NCI-H446 (cell line): Measurements from ENCODE around the gene DPYSL5.
A peak's percentile ranks its signal among the peaks of the same experiment; 100 is the strongest.

Experiments used
- DNase-seq, 2 experiments: peaks; one replicate each; lab custom pipeline; 2025; lab: John Stamatoyannopoulos, UW

Gene DPYSL5

DNA sequence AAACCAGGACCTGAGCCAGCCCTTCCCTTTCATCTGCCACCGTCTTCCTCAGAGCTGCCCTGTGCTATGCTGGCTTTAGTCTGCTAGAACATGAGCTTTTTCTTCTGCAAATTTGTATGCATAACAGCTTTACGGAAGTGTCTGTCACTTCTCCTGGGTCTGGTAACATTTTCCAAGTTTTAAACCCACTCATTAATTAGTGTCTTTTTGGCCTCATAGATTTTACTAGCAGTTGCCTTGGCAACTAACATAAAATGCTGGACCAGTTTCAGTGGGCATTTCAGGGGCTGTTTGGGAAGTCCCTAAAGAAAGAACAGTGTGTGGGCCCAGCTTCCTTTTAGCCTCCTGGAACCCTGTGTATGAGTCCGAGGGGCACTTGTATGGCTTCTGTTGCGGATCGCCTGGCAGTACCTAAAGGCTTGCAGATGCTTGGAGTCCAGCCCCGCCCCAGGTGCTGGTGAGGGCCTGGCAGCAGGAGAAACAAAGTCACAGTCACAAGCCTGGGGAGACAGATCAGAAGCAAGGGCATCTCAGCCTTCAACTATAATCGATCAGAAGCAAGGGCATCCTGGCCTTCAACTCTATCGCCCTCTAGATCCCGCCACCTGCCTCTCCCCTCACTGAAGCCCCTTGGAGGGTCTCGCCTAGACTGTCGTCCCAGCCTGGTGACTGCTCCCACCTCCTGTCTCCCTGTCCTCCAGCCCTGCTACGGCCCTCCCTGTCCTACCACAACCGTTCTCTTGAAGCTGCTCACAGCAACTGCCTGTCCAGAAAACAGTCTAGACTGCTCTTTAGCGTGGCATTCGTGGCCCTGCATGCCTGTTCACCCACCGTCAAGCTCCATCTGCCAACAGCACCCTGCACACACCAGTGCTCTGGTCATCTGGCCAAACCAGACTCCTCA, 85.8 kb downstream of the DPYSL5 start:
- no peak for DNase-seq

DNA sequence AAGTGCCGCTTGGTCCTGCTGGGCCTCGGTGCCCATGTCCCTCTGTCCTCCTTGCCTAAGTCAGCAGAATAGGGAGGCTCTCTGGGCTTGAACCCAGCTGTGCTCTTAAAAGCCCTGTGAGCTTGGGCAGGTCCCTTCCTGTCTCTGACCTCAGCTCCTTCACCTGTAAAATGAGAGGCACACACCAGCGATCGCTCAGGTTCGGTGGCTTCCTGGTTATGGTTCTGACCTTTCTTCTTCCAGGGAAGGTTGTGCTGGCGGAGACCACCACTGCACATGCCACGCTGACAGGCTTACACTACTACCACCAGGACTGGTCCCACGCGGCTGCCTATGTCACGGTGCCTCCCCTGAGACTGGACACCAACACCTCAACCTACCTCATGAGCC, 86.4 kb downstream of the DPYSL5 start:
- no peak for DNase-seq

DNA sequence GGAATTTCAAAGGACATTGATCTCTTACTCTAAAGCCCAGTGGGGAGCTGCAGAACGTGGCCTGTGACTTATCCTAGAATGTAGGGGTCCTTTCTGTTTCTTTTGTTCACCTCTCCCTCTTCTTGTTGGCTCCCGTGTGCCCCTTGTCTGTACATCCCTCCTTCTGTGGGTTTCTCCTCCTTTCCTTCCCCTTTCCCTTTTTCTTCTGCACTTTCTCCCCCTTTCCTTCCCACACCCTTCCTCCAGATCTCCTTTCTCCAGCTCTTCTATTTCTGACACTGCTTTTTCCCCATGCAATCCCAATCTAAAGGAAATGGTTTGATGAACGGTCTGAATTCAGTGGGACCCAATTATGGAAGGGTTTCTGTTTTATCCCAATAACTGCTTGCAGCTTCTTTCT, 87.1 kb downstream of the DPYSL5 start:
- DNase-seq = no peak

DNA sequence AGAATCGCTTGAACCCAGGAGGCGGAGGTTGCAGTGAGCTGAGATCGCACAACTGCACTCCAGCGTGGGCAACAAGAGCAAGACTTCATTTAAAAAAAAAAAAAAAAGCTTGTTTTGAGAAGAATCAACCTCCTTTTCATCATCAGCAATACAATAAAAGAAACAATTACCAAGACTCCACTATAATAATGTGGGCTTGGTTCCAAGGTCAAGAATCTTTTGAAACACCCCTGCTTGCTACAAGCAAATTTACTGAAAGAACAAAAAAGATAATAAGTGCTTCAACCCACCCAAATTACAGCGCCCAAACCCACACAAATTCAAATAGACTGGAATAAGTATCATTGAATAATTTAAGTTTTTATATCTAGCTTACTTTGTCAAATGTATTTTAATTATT, 88.9 kb downstream of the DPYSL5 start:
- DNase-seq = no peak

DNA sequence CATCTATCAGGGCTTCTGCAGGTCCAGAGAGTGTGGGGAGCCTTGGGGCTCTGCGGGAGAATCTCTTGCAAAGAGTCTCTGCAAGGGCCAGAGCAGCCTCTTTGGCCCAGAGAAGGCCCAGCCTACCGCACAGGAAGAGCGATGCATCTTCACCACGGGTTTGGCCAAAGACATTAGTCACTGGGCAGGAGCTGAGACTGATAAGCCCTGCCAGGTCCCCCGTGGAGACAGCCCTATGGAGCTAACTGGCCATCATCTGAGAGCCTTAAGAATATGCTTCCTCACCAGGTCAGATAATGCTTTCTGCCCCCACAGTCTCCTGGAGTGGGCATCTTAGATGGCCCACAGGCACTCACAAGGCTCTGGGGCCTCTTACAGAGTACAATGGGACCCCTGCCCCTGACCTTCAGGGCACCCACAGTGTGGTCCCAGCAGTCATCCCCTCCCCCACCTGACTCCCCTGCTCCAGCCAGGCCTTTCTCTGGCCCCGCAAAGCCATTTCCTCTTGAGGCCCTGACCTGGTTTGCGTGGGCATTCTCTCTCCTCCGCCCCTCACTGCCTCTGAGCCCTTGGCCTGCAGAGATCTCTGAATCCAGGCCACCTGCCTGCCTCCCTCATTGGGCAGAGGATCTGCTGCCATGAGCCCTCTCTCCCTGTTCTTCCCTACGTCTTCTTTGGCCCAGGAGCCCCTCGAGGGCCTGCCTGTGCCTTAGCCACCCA, 90.6 kb downstream of the DPYSL5 start:
- DNase-seq = no peak

DNA sequence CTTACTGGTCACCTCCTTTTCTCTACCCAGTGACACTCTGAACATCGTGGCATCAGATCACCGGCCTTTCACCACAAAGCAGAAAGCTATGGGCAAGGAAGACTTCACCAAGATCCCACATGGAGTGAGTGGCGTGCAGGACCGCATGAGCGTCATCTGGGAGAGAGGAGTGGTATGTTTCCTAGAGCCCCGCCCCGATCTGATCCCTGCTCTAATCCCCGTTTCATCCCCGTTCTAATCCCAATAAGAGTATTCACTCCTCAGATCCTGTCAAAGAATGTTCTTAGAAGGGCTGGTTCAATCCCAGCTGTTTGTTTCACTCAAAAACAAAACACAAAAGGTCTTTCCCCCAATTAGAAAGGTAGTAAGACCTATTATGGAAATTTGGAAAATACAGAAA, 92.1 kb downstream of the DPYSL5 start:
- DNase-seq = no peak

DNA sequence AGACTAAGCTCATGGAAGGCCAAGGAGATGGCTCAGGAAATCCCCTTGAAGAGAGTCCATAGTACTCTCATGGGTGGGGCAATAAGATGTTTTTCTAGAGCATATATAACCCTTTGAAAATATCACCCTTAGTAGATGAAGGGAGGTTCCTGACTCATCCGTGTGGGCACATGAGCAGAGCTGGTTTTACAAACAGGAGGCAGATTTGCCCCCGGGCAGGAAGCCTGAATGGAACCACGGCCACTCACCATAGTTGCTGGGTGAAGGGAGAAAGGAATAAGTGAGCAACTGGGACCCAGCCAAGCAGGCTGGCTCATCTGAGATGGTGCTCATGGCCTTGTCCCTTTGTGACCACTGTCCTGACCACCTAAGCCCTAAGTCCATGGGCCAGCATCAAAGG, 93.6 kb downstream of the DPYSL5 start:
- DNase-seq = no peak

DNA sequence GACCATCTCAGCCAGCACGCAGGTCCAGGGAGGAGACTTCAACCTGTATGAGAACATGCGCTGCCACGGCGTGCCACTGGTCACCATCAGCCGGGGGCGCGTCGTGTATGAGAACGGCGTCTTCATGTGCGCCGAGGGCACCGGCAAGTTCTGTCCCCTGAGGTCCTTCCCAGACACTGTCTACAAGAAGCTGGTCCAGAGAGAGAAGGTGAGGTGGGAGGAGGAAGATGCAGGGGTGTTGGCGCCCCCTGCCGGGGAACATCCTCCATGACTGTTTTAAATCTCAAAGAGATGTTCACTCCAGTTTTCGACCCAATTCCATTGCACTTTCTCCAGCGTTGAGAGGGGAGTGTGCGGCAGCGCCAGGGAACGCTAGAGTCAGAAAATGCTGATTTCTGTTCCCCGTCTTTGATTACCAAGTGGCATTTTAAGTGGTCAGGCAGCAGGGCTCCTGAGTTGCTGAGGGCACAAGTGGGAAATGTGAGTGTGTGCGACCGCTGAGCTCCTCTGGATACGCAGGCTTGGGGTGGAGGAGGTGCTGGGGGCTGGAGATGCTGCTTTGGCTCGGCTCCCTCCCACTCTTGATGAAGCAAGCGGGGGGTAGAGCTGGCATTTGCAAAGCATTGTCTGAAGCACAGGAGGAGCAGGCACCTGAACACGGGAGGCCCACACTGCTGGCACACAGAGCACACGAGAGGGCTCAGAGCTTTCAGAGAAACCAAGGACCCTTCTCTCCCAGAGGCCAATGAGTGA, 94.8 kb downstream of the DPYSL5 start:
- peak in 1 of 2 experiments; percentile 41 for DNase-seq

DNA sequence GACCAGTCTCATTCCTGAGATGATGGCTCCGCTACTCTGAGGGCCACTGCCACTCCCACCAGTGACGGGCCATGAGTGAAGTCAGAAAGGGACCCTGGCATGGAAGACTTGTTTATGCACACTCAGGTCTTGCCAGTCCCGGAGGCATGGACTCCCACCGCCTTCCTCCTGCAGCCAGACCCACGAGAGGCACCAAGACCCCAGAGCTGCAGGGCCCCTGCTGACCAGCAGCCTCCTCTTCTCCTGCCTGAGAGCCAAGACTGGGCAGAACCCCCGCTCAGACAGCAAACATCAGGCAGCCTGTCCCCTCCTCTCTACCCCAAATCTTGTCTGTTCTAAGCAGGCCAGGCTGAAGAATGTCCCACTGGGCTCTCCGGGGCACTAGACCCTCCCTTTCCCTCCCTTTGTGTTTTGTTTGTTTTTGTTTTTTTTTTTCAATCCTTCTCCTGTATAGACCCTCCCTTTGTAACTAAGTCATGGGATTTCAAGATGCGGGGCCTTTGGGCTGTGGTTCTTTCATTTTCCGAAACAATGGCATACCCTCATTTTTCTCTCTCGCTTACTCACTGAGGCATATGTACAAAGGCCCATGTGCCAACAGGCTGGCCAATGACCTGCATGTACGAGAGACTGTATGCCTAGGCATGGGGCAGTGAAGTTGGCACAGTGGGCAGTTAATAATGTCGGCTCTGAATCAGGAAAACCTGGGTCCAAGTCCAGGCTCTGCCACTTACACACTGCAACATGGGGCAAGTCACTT, 98.2 kb downstream of the DPYSL5 start:
- no peak for DNase-seq

DNA sequence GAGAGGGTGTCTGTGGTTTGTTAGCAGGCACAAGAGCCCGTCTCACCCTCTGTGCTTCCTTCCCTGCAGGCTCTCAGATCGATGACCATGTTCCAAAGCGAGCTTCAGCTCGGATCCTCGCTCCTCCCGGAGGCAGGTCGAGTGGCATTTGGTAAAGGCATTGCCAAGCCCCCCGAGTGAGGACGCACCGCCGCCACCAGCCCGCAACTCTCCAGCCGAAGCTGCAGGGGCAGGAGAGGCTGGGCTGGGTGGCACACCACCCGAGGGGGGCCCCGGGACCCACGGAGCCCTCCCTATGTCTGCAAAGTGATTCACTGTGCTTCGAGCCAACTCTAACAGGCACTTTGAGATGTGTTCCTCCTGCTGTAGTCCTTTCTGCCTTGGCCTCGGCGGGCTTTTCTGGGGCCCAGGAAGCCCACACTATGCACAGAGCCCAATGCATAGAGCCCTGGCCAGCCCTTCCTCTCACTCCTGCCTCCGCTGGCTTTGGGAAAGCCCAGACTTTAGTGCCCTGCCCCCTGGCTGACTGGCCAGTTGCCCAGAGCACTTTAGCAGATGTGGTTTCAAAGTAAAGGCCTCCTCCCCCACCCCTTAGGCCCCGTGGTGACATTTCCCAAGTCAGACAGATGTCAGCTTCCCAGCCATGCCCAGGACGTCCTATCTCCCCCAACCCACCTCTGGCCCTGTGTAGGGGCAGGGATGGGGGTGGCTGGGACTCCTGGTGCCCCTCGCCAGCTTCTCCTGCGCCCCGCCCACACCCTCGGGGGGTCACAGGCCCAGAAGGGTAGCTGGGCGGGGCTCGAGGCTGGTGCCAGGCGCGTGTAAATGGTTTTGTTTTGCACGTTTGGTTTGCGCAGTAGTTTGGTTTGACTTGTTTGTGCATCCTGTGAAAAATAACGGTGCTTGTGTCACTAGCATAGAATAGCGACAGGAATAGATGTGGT, 99.2 kb downstream of the DPYSL5 start:
- peak in 1 of 2 experiments; percentile 24 for DNase-seq

DNA sequence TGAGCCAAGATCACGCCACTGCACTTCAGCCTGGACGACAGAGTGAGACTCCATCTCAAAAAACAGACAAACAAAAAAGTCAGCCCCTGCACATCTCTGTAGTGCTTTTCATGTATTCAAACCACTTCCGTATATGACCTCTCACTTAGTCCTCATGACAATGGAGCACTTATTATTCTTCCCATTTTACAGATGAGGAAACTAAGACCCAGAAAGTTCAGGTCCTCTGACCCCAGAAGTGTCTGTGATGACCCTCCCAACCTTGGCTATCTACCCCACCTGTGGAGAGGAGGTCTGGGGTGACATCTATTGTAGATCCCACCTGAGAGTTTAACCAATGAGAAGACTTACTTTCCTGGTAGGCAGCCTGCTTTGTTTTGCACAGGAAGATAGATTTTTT, 100.9 kb downstream of the DPYSL5 start:
- DNase-seq = no peak

DNA sequence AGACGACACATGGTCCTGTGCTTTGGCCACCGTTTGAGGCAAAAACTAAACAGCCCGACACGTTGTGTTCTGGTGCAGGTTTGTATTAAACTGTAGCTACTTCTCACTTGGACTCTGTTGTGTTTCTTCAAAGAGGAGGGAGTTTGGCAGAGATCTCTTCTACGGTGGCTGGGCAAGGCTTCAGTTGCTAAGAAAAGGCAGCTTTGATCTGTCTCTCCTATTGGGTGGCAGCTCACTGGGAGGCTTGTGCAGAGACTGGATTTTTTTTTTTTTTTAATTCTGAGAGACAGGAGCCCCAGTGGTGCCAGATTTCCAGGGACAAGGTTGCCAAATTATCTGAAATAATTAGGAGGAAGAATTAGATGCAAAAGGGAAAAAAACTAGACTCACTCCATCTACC, 102.3 kb downstream of the DPYSL5 start:
- no peak for DNase-seq

DNA sequence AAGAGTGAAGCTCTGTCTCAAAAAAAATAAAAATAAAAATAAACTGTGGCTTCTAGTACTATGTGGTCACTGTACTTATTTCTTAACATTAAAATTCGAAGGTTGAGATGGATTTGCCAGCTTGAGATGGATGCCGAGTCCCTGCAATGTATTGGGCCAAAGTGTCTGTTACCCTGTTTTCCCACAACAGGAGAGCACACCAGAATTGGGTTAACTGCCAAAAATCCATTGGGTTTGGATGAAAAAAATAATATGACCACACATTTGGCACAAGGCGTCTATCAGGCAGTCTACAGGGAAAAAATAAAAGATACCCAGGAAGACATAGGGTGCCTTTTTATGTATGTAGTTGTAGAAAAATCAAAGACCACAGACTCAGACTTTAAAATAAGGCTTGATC, 103.3 kb downstream of the DPYSL5 start:
- DNase-seq = peak in 1 of 2 experiments; percentile 31

DNA sequence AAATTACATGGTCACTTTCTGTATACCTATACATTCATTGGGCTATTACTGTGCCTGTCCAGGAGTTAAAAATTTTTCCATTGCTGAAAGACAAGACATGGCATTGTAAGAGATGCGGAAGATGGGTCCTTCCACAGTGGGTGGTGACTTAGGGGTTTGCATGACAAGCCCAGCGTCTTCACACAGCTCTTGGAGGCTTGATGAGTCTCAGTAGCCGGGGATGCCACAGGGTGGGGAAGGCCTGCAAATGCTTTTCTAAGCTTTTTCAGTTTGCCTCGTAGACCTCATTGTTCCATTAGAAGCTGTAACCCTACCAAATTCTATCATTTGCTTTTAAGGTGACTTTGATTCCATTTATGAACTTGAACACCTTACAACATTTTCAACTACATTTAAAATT, 104.4 kb downstream of the DPYSL5 start:
- no peak for DNase-seq

DNA sequence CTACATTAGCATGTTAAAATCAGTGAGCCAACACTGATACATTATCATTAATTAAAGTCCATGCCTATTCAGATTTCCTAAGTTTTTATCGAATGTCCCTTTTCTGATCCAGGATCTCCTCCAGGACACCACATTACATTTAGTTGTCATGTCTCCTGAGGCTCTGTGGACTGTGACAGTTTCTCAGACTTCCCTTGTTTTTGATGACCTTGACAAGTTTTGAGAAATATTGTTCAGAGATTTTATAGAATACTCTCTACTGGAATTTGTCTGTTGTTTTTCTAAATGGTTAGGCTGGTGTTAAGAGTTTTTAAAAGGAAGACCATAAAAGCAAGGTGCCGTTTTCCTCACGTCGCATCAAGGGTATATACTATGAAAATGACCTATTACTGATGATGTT, 106.2 kb downstream of the DPYSL5 start:
- DNase-seq = no peak

DNA sequence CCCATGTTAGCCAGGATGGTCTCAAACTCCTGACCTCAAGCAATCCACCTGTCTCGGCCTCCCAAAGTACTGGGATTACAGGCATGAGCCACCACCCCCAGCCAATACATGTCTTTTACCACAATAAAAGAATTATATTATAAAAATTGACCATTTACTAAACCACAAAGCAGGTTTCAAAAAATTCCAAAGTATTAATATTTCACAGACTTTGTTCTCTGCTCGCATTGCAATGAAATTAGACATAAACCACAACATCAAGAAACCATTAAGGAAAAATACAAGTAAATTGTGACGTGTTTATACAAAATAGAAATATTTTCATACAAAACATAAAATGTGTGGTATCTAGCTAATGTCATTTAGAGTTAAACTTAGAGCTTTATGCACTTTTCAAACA, 109.1 kb downstream of the DPYSL5 start:
- DNase-seq = no peak

DNA sequence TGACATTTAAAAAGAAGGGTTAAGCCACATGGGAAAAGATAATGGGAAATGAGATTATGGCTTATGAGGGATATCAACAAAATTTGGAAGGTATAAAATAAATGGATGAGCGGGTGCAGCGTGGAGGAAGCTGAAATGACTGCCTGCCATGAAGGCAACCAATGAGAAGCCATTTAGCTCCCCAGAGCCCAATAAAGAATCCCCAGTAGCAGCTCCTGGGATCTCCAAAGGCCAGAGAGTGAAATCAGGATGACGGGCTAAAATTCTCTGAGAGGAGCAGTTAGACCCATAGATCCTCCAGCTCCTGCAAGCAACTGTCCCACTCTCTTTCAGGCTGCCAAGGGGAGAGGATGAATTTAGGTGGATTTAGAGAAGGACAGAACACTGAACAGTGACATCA, 109.6 kb downstream of the DPYSL5 start:
- DNase-seq = no peak

DNA sequence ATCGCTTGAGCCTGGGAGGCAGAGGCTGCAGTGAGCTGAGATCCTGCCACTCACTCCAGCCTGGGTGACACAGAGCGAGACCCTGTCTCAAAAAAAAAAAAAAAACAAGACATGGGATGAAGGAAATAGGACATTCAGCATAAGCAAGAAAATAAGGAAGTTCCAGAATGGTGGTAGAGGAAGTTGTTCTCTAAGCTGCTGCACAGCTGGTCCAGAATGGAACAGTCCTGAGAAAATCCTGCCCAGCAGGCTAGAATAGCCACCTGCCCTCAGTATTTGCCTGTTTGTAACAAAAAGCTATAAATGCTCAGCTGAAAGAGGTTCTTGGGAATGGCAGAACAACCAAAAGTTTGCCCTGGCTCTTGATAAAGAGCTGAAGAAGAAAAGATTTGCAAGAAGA, 111.4 kb downstream of the DPYSL5 start:
- DNase-seq = no peak

DNA sequence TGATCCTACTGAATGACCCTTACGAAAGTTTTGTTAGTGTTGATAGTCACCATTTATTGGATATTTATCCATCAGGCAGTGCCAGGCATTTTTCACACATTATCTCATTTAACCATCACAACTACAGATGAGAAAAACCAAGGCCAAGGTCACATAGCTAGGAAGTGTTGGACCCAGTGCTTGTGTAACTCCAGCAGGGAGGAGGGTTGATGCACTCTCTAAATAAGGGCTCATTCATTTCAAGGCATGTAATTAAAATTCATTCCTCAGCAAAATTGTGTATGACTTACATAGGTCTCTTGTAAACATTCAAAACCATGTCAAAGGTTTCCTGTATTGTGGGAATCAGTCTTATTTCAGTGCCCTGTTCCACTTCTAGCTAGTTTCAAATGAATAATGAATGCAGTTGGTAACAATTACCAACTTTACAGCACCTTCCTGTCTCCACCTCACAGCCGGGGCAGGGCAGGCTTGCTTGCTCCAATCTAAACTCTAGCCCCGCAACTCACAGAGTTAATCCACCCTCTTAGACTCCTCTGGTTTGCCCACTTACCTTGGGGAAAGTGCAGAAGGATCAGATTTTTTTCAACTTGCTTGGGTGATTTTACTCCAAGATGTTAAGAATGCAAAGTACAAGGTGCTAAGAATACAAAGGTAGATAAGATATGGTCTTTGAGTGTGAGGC, 116.7 kb downstream of the DPYSL5 start:
- DNase-seq = no peak

DNA sequence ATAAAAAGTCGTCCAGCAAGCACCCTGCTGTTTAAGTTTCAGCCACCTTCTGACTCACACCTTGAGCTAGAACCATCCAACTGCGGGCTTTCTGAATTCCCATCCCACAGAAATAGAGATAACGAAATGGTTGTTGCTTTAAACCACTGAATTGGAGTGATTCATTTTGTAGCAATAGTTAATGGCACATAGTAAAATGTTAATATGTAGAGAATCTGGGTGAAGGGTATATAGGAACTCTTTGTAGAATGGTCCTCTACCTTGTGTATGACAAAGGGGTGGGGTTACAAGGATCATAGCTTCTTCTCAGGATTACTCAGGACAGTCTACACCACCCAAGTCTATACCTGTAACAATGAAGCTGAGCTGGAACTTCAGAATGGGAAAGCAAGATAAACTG, 120.1 kb downstream of the DPYSL5 start:
- no peak for DNase-seq
